ENCODE measurements around the gene COL26A1.
"Not testable (repeated sequence)": the region's sequence is repeated elsewhere in the genome, so short reads cannot be mapped to it uniquely, and the experiment has no call there.

Gene COL26A1

GRCh38 chr7:101555269-101555920 is 192.7 kb downstream of the COL26A1 start:
- no peak for ATAC-seq

DNA sequence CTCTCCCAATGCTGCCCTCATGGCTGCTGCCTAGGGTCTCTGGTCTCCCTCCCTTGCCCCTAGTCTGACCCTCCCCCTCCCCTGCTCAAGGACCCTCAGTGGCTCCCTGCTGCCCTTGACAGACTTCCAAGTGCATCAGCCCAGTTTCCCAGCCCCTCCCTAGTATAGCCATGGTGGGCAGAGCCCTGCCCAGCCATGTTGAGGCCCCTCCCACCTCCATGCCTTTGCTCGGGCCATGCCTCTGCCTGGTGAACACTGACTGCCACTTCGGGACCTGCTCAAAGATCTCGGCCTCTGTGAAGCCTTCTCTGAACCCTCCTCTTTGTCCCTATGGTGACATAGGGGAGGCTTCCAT is 193.2 kb downstream of the COL26A1 start:
- no peak for ATAC-seq

- no peak for ATAC-seq
Observed at GRCh38 chr7:101556453-101556968, 193.8 kb downstream of the COL26A1 start.

DNA sequence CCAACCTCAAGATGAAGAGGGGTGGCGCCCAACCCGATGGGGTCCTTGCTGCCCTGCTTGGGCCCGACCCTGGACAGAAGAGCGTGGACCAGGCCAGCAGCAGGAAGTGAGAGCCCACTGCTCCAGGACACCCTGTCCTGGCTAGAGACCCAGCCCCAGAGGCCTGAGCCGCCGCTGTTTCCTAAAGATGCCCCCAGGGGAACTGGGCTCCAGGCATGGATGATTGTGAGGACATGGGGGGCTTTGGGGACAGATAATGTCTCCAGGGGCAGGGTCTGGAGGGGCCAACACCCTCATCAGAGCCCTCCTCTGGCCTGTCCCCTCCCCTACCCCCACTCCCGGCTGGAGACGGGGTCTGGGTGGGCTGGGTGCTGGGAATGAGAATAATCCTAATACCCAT is 194.7 kb downstream of the COL26A1 start:
- no peak for ATAC-seq

- no peak for ATAC-seq
Observed at GRCh38 chr7:101557978-101558741, 195.5 kb downstream of the COL26A1 start.

DNA sequence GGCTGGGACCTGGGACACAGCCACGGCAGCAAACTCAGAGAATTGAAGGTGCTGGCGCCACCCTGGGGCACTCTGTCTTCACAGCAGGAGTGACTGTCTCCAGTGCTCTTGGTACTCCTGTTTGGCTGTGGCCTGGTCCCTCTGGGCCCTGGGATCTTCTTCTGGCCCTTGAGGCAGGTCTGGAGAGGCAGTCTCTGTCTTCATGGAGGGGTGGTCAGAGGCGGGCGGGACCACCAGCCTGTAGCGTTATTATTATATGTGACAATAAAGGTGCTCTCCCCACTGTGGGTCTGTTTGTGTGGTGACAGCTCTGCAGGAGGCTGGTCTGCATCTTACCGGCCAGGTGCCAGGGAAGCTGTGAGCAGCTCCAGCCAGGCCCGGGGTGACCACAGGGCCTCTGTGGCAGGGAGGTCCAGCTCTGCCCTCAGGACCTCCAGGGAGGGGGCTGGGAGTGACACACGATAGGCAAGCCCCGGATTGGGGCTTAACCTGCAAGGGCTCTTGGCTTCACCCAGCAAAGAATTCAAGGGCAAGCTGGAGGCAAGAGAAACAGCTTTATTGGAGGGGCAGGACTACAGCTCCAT is 196.2 kb downstream of the COL26A1 start:
- ATAC-seq: no peak

DNA sequence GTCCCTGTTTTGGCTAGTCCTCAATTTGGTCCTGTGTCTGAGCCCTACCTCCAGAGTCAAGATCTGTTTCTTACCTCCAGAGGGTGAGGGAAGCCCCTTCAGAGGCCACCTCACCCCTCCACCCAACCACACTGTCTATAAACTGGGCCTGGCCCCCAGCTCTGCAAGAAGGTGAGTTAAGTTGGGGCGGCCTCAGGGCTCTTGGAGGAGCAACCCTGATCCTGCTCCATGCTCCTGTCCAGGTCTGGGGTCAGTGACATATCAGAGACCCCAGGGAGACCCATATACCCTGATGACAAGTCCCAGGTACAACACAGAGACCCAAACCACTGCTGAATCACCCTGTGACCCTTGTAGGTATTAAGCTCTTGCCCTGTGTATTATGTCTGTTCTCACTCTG is 196.9 kb downstream of the COL26A1 start:
- ATAC-seq: no peak

GRCh38 chr7:101560021-101560420 is 197.3 kb downstream of the COL26A1 start:
- ATAC-seq: not testable (repeated sequence)

DNA sequence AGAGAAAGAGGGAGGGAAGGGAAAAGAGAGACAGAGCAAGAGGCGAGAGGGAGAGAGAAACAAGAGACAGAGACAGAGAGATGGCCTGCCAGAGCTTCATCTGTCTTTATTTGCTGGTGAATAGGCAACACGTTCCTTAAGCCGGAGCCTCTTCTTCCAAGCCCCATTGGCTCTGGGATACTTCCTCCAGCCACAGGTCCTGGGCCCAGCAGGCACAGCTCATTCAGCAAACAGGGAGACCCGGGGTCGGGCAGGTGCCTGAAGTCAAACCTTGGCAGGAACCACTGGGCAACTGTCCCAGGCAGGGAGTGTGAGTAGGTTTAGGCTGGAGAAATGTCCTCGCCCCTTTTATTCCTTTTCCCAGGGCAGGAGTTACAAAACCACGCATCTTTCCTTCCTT is 198.2 kb downstream of the COL26A1 start:
- no peak for ATAC-seq

GRCh38 chr7:101561293-101561692 is 198.6 kb downstream of the COL26A1 start:
- ATAC-seq: not testable (repeated sequence)

DNA sequence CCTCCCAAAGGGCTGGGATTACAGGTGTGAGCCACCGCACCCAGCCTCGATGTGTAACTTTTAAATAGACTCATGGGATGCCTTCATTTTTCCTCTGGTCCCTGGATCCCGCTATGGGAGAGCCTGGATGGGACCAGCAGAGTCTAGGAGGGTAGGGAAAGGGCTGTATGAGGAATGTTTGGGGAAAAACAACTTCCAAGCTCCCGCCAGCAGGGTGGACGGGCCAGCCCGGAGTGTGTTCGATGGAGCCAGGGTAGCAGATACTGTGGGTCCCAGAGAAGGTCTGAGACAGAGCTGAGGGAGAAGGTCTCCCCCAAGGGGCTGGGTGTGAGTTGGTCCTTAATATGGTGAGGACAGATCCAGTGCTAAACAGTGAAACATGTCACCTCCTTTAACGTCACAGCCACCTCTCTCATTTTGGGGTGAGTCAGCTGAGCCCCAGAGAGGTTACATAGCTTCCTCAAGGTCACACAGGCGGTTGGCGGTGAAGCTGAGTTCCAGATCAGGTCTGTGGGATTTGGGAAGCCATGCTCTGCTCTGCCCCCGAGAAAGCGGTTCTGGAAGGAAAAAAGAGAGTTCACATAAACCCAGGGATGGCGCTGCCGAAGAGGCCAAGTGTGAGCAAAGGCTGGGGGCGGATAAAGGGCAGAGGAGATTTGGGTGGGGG is 200.0 kb downstream of the COL26A1 start:
- ATAC-seq: no peak

- ATAC-seq: no peak
Observed at GRCh38 chr7:101563198-101563901, 200.7 kb downstream of the COL26A1 start.

GRCh38 chr7:101563943-101564777 is 201.5 kb downstream of the COL26A1 start:
- no peak for ATAC-seq

DNA sequence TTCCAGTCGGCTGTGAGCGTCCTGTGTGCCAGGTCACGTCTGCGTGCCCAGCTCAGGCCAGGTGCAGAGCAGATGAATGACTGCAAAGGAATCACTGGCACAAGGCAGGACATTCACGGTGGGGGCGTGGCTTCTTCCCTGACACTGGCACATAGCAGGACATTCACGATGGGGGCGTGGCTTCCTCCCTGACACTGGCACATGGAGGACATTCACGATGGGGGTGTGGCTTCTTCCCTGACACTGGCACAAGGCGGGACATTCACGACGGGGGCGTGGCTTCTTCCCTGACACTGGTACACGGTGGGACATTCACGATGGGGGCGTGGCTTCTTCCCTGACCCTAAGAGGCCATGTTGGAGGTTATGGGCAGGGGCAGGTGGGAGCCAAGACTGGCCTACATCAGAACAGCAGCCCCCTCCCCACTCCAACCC is 202.1 kb downstream of the COL26A1 start:
- ATAC-seq: no peak

DNA sequence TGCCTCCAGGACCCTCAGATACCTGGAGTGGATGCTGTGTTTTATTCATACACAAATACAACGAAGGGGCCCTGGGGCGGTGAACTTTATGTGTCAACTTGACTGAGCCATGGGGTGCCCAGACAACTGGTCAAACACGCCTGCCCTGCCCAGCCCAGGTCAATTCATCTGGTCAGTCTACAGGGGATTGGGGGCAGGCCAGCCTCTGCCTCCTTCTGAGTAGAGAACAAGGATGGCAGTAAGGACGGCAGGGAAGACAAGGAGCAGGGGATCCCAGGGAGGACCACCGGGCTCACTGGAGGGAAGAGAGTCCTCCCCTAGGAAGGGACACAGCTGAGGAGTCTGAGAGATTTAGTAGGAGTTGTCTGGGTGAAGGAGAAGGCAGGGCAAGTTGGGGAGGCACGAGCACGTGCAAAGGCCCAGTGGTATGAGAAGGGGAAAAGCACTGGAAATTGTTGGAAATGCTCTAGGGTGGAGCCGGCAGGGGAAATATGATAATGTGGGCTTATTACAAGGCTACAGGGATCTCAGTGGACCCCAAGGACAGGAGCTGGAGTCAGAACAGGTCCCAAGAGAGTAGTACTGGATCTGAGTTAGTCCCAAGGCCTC is 203.0 kb downstream of the COL26A1 start:
- ATAC-seq: no peak

DNA sequence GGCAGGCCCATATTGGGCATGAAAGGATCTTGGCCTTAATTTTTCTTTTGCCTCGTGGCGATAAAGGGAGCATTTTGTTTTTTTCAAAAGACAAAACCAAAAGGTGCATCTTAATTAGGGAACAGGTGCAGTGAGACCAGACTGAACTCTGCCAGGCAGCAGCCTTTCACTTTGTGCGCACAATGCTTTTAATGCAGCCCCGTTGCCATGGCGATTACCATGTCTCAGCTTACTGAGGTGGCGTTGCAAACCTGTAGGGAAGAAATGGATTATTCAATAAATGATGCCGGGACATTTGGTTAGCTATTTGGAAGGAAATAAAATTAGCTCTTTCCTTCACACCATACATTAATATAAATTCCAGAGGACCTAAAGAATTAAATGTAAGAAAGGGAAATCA is 204.6 kb downstream of the COL26A1 start:
- no peak for ATAC-seq

- no peak for ATAC-seq
Observed at GRCh38 chr7:101572156-101572555, 209.5 kb downstream of the COL26A1 start.

DNA sequence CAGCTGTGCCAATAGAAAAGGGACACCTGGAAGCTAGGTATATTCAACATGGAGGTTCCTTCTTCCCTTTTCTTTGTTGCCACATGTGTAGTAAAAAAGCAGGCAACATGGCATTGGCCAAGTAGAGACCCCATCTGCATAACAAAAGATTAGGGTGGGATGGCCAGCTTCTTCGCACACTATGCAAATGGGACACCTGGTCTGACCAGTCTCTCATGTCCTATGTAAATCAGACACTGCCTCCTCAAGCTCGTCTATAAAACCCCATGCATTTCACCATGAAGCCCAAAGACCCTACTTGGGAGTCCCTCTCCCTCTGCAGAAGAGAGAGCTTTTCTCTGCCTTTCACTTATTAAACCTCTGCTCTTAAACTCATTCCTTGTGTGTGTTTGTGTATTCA is 212.5 kb downstream of the COL26A1 start:
- ATAC-seq: no peak

DNA sequence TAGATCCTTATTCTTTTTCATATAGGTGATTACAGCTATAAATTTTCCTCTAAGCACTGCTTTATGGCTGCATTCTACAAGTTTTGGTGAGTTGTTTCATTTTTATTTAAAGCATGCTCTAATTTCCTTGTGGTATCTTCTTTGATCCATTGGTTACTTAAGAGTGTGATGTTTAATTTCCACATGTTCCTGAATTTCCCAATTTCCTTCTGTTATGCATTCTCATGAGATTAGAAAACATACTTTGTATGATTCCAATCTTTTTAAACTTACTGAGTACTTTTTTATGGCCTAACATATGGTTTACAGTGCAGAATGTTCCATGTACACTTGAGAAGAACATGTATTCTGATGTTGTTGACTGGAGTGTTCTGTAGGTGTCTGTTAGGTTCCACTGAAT is 213.0 kb downstream of the COL26A1 start:
- ATAC-seq: no peak

- ATAC-seq: no peak
Observed at GRCh38 chr7:101576998-101577397, 214.3 kb downstream of the COL26A1 start.

GRCh38 chr7:101578552-101578951 is 215.9 kb downstream of the COL26A1 start:
- ATAC-seq: no peak

Data from activated CD4-positive, CD25-positive, alpha-beta regulatory T cell treated with anti-CD3 and anti-CD28 coated beads, Interleukin-2, amount 50 U/mL, for 24 hours (primary cell).